GM06990 (cell line): ENCODE results near the gene BTAF1.

Experiments
- DNase-seq: peaks from one replicate; pipeline ENCODE4 v3.0.0-alpha.2; 2011; ENCODE audit not compliant: insufficient read length; ENCODE audit errors: extremely low read depth
- H3K27me3 ChIP-seq: replicated peaks from 2 replicates; pipeline ENCODE4 v1.6.0; 2011; ENCODE audit warnings: low read length; ENCODE audit not compliant: control insufficient read depth, insufficient read depth
- H3K36me3 ChIP-seq: 2 replicates; pipeline ENCODE4 v1.5.1; 2011; ENCODE audit warnings: low read length; ENCODE audit not compliant: control insufficient read depth, insufficient read depth
- H3K4me3 ChIP-seq: replicated peaks from 2 replicates; pipeline ENCODE4 v1.5.1; 2011; ENCODE audit warnings: low read depth, mild to moderate bottlenecking, control low read depth, low read length
- CTCF ChIP-seq: IDR thresholded peaks from 2 replicates; pipeline ENCODE4 v1.5.1; 2011; ENCODE audit warnings: low read length, control low read depth, mild to moderate bottlenecking, inconsistent platforms; ENCODE audit not compliant: insufficient read depth, poor library complexity, severe bottlenecking

Gene BTAF1

GRCh38 chr10:91944880-91945630 is 21.5 kb downstream of the BTAF1 start:
- peak; percentile 39 for DNase-seq
- no peak for TF ChIP-seq CTCF
- H3K4me3 ChIP-seq, result no peak overlapping the region
- no peaks in the 10 kb centered on the region for H3K27me3 ChIP-seq
- no peaks in the 10 kb centered on the region; the same call in 1 of the 2 replicates for H3K36me3 ChIP-seq

DNA sequence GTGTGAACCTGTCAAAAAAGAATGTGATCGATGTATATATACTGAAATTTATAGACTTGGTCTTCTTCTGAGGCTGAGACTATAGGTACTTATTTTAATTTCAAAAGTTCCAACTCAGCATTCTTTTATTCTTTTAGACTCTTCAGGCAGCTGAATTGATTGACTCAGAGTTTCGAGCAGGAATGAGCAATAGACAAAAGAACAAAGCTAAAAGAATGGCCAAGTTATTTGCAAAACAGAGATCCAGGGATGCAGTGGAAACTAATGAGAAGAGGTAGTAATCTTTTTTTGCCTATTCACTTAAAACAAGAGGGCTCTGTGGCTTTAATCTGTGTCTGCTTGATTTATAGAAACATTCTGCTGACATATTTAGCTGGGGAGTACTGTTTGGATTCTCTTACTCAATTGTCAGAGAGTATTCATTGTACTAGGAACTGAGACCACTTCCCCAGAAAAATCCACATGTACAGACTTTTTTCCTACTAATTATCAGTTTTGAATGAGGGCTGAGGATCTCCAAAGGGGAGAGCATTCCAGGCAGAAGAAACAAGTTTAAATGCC is 30.1 kb downstream of the BTAF1 start:
- no peak for DNase-seq
- no peak for TF ChIP-seq CTCF
- no peak overlapping the region for H3K4me3 ChIP-seq
- peaks cover 16% of the 10 kb centered on the region for H3K36me3 ChIP-seq
- H3K27me3 ChIP-seq, result no peaks in the 10 kb centered on the region

DNA sequence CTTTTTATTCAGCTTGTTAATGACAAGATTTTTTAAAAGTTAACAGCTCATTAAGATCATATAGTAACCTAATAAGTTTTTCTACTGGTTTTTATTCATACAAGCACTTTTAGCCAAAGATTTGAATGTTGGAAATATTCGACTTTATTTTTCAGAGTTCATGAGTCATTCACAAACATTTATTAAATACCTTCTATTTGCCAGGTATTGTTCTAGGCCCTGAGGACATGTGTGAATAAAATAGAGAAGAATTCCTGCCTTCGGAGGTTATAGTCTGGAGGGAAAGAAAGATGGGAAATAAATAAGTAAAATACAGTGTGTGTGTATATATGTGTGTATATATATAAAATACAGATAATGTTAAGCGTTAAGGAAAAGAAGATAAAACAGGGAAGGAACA is 31.5 kb downstream of the BTAF1 start:
- TF ChIP-seq CTCF, result no peak
- no peak overlapping the region for H3K4me3 ChIP-seq
- DNase-seq, result no peak
- H3K27me3 ChIP-seq, result no peaks in the 10 kb centered on the region
- H3K36me3 ChIP-seq, result peaks cover 20% of the 10 kb centered on the region

GRCh38 chr10:91957091-91957490 is 33.5 kb downstream of the BTAF1 start:
- no peaks in the 10 kb centered on the region for H3K27me3 ChIP-seq
- TF ChIP-seq CTCF, result no peak
- no peak for DNase-seq
- no peak overlapping the region for H3K4me3 ChIP-seq
- H3K36me3 ChIP-seq, result peaks cover 18% of the 10 kb centered on the region

GRCh38 chr10:91969297-91969696 is 45.7 kb downstream of the BTAF1 start:
- DNase-seq, result no peak
- Histone ChIP-seq H3K36me3 (peaks cover 1% of the 10 kb centered on the region), H3K4me3 (no peak overlapping the region), H3K27me3 (no peaks in the 10 kb centered on the region)
- no peak for TF ChIP-seq CTCF

DNA sequence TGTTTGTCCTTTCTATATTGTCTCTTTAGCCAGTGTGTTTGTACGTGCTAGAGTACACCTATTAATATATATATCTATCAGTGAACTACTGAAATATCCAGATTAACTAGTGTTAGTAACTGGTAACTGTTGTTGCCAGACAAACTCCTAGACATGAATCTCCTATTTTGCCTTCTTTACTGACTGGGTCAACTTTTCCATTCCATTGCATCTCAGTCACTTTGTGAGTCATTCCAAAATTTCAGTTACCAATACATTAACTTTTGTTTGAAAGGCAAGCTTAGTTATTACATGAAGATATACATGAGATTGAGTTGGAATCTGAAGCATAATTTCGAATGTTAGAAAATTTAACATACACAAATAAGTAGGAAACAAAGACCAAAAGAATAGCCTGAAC is 51.4 kb downstream of the BTAF1 start:
- peak; percentile 10 for DNase-seq
- H3K4me3 ChIP-seq, result no peak overlapping the region
- H3K36me3 ChIP-seq, result peaks cover 1% of the 10 kb centered on the region
- no peak for TF ChIP-seq CTCF
- no peaks in the 10 kb centered on the region for H3K27me3 ChIP-seq
